Head of caudate nucleus (tissue), 42 donors: Measurements from ENCODE around the gene ADAMTS6.
"Not testable (repeated sequence)": the region's sequence is repeated elsewhere in the genome, so short reads cannot be mapped to it uniquely, and the experiment has no call there.

Experiments used
- DNase-seq, 42 donors: peaks; one replicate each; pipeline versions ENCODE4 v3.0.0 to v3.0.0-alpha.2; 2020 to 2021; ENCODE audit warnings: mixed read lengths in 7 of 42
- intact Hi-C: fragments of 100-400 bp; cut with DNase I; formaldehyde crosslinking; loops from one replicate; pipeline ENCODE4 v1.15.0; 2022

Gene ADAMTS6

DNA sequence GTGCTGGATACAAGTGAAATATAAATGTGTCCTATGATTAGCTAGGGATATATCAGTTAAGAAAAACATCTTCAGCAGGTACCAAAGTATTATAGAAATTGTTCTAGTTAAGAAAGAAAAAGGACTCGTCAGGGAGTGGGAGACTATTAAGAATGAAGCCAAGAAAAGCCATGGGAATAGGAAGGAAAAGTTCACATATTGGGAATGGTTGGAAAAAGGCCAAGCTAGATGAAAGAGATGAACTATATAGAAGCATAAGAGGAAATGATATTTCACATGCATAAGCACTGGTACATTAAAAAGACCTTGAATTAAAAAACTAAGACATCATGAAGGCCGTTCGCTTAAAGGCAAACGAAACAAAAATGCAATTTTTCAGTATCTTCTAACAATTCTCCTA is 237.7 kb downstream of the ADAMTS6 start:
- intact Hi-C loops = no loop called here
- no peak for DNase-seq

DNA sequence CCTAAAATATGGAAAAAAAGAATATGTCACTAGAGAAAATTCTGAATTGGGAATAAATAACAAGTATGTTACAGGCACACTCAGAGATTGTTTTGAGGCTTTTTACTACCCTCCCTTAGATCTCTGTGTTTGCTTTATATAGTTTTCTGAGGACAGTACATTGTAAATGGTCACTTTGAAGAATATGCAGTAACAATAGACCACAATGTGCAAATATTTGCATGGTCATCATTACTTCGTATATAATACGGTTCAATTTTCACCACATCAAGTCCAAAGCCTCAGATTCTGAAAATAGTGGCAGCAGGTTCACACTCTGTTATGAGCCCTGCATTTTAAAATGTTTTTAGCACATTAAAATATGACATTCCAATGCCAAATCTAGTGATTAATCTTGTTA is 238.6 kb downstream of the ADAMTS6 start:
- intact Hi-C loops = no loop called here
- DNase-seq = no peak

DNA sequence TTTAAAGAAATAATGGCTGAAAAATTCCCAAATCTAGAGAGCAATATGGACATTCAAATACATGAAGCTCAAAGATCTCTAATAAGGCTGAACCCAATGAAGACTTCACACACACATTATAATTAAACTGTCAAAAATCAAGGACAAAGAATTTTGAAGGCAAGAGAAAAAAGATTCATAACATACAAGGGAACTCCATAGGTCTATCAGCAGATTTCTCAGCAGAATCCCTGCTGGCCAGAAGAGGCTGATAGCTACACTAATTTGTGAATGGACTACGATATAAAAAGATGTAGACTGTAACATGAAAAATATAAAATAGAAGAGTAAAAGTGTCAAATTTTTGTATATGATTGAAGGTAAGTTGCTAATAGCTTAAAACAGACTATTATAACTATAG is 251.9 kb downstream of the ADAMTS6 start:
- DNase-seq = no peak
- intact Hi-C loops = no loop called here

DNA sequence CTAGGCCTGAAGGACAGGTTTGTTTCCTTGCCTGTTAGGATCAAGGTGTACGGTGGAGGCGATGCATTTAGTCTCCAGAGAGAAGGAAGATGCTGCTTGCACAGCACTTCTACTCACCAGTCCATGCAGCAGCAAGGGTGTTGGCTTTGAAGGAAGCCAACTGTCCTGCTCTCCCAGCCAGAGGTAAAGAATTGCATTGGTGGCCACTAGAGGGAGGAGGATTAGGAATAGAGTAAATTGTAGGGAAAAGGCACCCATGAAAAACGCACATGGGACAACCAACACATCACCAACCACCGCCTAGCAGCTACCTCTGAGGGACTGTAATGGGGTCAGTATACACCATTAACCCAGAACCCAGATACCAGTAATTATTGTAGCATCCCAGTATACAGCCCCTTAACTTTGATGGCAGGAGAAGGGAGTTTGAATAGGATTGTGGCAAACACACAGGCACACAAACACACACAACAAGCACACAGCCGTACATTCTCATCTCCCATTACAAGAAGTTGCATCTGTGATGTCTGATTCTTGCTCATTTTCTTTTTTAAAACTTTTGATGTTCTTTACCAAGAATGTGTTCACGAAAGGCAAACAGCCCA is 267.7 kb downstream of the ADAMTS6 start:
- intact Hi-C loops = no loop called here
- peak in 1 of 42 donors; percentile 3 for DNase-seq

DNA sequence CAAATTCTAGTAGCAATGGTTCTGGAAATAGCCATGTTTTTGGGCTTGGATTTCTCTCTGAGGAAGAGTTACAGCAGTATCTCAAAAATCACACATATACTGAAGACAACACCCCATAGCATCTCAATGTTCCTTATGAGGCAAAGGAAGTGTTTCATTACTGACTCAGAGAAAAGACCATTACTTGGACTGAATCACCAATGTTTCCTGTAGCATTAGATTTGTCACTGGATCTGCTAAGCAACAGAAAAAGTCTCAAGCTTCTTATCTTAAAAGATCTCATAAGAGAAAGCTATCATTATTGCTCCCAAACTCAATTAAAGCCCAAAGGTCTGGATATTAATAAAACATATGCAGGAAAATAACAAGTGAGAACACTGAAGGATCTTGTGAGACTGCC is 272.4 kb downstream of the ADAMTS6 start:
- no peak for DNase-seq
- intact Hi-C loops = no loop called here

DNA sequence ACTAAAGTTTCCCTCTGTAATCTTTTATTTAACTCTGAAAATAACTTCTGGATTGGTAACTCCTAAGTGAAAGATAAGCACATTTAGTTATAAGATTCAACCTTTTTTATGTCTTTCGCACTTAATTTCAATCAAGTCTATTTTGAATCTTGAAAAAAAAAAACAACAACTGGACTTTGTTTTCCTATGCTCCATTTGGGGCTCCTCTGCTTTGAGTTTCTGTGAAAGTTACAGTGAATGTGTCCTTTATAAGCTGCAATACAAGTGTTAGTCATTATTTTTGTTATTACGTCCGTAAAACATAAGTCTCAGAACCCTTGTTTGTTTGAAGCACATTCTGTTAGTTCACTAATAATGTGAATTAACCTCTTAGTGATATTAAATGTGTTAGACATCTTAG is 276.8 kb downstream of the ADAMTS6 start:
- DNase-seq = no peak
- intact Hi-C loops = no loop called here

DNA sequence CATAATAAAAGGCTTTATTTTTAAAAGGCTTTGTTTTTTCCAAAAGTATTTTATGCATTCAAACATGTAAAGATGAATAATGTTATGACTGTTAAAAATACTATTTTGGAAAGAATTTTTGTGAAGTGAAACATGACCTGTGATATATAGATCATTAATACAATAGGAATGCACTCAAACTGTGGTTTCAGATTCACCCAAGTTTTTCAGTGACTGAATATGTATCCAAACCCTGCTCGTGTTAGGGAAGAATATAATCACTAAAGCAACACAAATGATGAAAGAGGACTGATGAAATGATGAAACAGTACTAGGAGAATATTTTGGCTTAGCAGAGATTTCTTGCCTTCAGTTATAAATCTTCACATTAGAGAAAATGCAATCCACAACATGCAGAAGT is 278.0 kb downstream of the ADAMTS6 start:
- intact Hi-C loops = no loop called here
- no peak for DNase-seq

DNA sequence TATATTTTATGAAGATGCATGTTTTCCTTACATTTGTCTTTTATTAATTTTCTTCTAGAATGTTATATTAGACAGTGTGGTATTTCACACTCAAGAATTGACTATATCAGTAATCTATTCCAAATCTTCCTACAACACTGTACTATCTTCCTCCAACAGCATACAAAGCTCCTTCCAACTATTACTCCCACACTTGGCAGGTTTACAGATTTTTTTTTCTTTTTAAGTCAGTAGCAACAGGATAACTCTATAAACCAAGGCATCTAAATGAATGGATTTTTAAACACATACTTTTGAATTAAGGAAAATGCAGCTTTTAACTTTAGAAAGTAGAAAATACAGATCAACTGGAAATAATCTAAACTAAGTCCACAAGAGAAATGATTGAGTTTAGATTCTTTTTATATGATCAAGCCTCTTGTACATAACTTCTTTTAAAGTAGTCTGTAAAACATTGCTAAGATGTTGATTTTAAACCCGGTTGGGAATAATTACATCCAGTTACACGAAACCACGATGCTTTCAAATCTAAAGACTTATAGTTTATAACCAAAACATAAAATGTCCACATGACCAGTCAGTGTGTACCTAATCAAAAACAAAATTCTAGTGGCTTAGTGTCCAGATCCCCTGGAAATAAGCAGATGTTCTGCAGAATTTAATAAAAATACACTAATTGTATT is 281.6 kb downstream of the ADAMTS6 start:
- DNase-seq = no peak
- intact Hi-C loops = no loop called here

DNA sequence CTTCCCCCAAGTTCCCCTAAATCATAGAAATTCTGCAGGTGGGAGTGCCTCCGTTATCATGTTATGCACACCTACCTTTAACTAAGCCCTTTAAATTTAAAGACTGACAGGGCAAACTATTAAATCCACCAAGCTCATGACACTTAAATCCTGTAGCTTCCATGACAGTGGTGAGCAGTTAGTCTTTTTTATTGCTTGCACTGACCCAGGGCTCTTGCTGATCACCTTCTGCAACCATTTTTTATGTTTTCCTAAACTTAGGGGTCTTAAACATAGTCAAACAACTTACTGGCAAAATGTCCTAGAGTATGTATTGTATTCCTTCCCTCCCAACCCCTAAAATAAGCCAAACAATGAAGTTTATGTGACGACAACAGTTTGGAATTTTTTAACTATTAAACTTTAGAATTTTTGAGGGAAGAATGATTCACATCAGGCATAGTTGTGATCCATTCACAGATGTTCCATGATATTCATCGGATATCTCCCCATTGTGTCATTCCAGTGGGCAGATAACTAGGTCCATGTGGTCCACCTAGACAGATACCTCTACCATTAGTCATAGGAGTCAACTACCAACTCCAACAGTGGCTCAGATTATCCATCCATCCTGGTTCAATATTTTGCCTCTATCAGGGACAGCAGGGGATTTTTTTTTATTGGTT is 283.1 kb downstream of the ADAMTS6 start:
- intact Hi-C loops = no loop called here
- DNase-seq = no peak

DNA sequence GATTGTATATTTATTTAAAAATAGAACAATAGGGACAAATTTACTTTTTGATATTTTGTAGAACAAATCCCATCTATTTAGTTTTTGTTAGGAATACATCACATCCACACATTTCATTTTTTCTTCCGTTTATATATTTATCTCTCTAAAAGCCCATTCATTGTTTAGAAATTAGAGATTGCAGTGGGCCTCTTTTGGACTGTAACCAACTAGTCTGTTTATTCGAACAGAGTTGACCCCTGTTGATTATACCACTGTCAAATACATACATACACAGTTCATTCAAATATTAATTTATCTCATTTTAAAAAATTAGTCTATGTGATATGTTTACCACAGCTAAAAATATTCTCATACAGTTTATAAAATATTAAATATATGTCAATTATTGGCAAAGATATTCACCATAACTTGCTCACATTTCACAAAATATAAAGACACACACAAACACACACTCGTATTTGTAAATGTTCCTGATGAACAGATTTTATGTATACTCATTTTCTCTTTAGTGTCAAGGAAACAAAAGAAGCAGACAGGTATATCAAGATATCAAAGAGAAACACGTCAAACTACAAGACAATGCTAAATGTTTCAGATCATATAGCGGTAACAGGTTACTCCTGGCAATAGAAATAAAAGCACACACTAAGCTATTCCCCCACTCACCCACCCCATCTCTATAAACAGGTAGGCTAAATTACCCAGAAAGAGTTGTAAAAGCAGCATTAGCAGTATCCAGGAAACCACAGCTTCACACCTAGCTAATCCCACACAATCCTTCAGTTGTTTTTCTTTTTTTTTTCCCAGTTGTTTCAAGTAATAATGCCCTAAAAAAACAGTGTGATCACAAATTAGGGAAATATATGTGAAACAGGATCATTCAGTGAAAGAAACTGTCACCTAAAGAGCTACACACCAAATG is 283.9 kb downstream of the ADAMTS6 start:
- intact Hi-C loops = no loop called here
- no peak for DNase-seq

DNA sequence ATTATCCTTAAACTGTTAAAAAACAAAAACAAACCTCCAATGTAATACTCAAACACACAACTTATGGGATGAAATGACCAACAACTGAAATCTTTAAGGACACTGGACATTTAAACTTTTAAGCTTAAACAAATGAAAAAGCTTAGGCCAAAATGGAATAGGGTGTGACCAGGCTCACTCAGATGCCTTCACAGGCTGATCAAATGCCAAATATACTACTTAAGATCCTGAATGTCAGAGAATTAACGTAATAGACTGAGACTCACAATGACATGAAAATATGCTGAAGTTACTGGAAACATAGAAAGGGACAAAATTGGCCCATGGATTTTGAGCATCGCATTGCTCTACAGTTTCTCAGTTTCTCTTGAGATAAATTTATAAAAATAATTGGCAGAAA is 286.8 kb downstream of the ADAMTS6 start:
- intact Hi-C loops = no loop called here
- no peak for DNase-seq

DNA sequence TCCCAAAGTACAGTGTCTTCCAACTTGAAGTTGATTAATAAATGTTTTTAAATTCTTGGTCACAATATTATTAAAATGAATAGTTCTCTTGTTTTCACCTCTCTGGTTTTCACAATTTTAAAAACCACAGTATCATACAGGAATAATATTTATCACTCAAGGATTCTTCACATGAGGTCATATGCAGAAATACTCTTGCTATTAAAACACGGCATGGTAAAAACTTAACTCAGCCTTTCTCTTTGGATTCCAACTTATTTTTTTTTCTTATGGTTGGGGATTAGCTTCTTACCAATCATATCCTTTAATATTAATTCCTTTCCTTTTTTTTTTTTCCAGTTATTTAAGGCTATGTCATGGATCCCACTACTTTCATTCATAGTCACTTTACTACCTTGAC is 289.4 kb downstream of the ADAMTS6 start:
- intact Hi-C loops = no loop called here
- DNase-seq = no peak

DNA sequence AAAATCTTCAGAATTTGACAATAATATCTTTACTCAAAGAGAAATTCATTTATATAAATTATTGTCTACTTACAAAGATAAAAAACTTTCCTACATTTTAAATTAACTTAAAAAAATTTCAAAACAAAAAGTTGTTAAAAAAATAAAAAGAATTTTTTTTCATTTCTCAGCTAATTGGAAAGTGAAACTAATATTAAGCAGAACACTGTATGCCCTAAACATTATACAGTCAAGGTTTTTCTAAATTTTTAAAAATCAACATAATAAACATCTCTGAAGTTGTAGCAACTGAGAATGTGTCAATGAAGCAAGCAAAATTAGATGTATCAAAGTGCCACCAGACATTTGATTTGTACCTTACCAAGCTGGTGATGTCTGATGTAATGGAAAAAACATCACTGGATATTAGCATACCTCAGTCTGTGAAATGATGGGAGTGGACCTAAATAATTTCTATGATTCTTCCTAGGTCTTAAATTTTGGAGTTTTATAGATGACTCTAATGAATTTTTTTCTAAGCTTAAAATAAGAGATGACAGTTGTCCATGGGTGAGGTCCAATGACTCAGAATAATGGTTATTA is 290.1 kb downstream of the ADAMTS6 start:
- intact Hi-C loops = no loop called here
- DNase-seq = no peak

DNA sequence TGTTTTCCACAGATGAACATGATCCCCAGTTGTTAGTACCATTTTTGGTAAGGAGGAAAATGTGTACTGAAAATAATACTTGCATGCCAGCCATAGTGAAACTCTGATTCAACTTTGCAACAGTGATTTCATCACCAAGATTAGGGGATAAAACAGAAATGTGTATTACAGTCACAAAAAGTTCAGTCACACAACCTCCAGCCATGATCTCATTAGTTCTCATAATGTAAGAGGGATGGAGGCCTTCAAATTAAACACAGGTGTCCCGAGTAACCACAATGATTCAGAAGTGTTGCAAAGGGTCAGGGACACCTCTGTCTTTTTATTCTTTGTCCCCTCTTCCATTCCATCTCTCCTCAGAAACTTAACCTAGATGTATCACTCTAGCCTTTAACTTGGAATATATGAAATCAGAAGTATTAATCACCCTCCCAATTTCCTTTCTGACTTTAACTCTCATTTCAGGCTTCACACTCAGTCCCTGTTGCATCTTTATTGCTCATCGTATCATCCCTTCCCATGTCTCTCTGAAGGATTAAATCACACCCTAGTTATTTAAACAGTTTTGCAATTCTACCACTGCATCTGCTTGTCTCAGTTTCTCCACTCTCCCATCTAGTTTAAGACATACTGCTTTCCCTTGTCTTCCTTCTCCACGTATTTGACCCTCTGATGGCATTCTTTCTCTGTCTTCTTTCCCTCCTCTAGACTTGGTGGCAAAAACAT is 291.2 kb downstream of the ADAMTS6 start:
- intact Hi-C loops = no loop called here
- no peak for DNase-seq

DNA sequence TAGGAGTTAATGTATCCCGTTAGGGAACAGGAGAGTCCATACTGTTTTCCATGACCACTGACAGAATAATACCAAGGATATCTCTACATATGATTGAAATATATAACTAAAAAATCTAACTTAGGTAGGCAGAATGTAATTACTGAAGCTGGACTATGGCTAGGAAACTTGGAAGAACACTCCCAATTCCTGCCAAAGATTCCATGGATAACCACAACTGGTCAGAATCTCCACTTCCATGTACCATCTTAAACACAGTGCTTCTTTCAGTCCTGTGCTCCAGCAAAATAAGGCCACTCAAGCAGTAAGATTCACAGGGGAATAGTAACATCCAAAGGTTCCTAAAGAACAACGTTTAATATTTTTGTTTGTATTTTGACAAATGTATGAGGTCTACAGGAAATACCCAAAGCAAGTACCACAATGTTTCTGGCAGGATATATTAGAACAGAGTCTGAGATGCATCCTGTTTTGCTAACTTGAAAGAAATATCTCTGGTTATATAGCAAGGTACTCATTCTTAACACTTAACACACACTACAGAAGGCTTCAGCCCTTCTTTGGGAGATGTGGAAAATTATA is 295.0 kb downstream of the ADAMTS6 start:
- intact Hi-C loops = no loop called here
- no peak for DNase-seq

DNA sequence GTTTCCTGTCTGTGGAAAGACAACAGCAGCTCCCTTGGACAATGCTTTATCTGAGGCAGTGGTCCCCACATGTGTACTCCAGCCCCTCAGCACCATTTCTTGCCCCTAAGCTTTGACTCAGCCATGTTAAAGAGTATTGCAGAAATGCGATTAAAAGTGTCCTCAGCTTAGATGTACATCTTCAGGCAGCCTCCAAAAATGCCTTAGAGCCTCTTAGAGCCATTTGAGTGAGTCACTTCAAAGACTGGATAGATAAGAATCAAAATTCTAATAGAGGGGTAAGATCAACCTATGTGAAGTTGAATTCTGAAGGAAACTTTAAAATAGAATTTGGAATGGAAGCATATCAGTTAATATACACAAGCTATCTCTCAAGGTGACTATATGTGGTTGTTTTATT is 296.3 kb downstream of the ADAMTS6 start:
- no peak for DNase-seq
- intact Hi-C loops = no loop called here

DNA sequence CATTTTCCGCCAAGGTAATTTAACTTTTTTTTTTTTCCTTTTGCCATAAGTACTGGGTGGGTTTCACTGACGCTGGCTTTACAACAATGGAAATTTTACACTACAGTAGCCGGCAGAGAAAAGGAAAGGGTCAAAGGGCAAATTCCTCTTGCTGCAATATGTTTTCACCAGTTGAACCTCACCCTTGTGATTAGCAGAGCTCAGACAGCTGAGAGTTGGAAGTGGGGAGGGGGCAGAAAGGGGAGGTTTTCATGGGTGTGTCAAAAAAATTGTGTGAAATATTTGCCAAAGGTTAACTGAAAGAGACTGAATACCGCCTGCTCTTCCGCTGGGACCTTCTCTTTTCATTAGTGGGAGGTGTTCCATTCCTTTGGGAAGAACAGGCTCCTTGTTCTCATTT is 296.9 kb downstream of the ADAMTS6 start:
- no peak for DNase-seq

DNA sequence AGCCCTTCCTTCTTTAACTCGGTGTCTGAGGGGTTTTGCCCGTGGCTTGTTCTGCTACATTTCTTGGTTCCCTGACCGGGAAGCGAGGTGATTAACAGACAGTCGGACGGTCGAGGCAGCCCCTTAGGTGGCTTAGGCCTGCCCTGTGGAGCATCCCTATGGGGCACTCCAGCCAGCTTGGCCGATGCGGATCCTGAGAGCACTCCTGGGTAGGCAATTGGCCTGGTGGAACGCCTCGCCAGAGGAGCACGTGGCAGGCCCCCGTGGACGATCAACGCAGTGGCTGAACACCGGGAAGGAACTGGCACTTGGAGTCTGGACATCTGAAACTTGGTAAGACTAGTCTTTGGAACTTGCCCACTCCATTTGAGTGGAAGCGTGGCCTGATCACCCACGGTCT is 307.5 kb downstream of the ADAMTS6 start:
- DNase-seq, intact Hi-C loops: not testable (repeated sequence)

More for the DNA sequence above, 296.9 kb downstream of the ADAMTS6 start:
- intact Hi-C loops = no loop called here
